GM12878 (cell line): ENCODE measurements around the gene FCRLA. TPM values are rescaled to one million over a fixed set of nuclear protein-coding genes. Genes with fewer than 3 reads are reported as not detected.

Experiments
- ASH2L ChIP-seq: fragments of 300-600, 200-600 bp; sonication (generic); IDR thresholded peaks from 2 replicates; pipeline ENCODE4 v1.6.1; 2017; ENCODE audit warnings: low read depth, mild to moderate bottlenecking, borderline replicate concordance
- CHD1 ChIP-seq: IDR thresholded peaks from 2 replicates; pipeline ENCODE4 v1.6.1; 2012; ENCODE audit warnings: low read depth, low read length, improper control_type of control experiment
- CREM ChIP-seq: IDR thresholded peaks from 2 replicates; pipeline ENCODE4 v1.6.1; 2014; ENCODE audit warnings: antibody characterized with exemption, low read depth
- ELK1 ChIP-seq: IDR thresholded peaks from 2 replicates; pipeline ENCODE4 v1.6.1; 2012; ENCODE audit warnings: low read depth, low read length, improper control_type of control experiment
- EZH2 ChIP-seq: IDR thresholded peaks from 2 replicates; pipeline ENCODE4 v1.6.1; 2012; ENCODE audit warnings: low read depth, mild to moderate bottlenecking, control low read depth, inconsistent platforms, low read length, borderline replicate concordance; ENCODE audit not compliant: control insufficient read depth
- IRF4 ChIP-seq: IDR thresholded peaks from 2 replicates; pipeline ENCODE4 v1.6.1; 2011; ENCODE audit warnings: low read depth, low read length
- KDM1A ChIP-seq: fragments of 200-600 bp; sonication (generic); IDR thresholded peaks from 2 replicates; pipeline ENCODE4 v1.6.1; 2016; ENCODE audit warnings: borderline replicate concordance
- LARP7 ChIP-seq: fragments of 450-650 bp; IDR thresholded peaks from 2 replicates; pipeline ENCODE4 v1.6.1; 2017; ENCODE audit warnings: mild to moderate bottlenecking
- RB1 ChIP-seq: fragments of 450-650 bp; formaldehyde crosslinking; IDR thresholded peaks from 2 replicates; pipeline ENCODE4 v1.6.1; 2017; ENCODE audit warnings: mild to moderate bottlenecking, borderline replicate concordance
- SREBF1 ChIP-seq: IDR thresholded peaks from 2 replicates; pipeline ENCODE4 v1.6.1; 2012; ENCODE audit warnings: mild to moderate bottlenecking, low read length
- SRF ChIP-seq, 2 experiments: IDR thresholded peaks; 2 replicates each; pipeline ENCODE4 v1.6.1; 2011; ENCODE audit warnings: low read depth in 2 of 2, low read length in 2 of 2, mild to moderate bottlenecking in 1 of 2, moderate library complexity in 1 of 2
- YY1 ChIP-seq: IDR thresholded peaks from 2 replicates; pipeline ENCODE4 v1.6.1; 2011; ENCODE audit warnings: low read depth, mild to moderate bottlenecking, low read length
- ZNF217 ChIP-seq: fragments of 450-650 bp; IDR thresholded peaks from 2 replicates; pipeline ENCODE4 v1.6.1; 2017; ENCODE audit warnings: antibody characterized with exemption, mild to moderate bottlenecking
- polyA plus RNA-seq, 11 experiments: library from polyadenylated mRNA; depleted of rRNA in 4 of 11; unstranded in 6 of 11; stranded (reverse) in 5 of 11; fragments of >200 nt; fragmentation: Nextera tagmentation in 4 of 11; fragmentation: Illumina TruSeq in 1 of 11; extraction: Ambion mirVana in 4 of 11; extraction: Trizol in 1 of 11; gene quantifications; 1 replicate in 1 of 11; 2 replicates in 10 of 11; pipeline versions ENCODE4 v1.2.1 to v1.2.3, GENCODE V29; 2011 to 2016; ENCODE audit warnings: inconsistent platforms in 2 of 11, missing spikeins in 2 of 11, low read depth in 1 of 11
- total RNA-seq, 4 experiments: library from RNA; depleted of rRNA in 3 of 4; stranded (reverse); fragments of >200 nt in 3 of 4; fragmentation: Illumina TruSeq in 1 of 4; extraction: Trizol in 1 of 4; gene quantifications; 2 replicates each; pipeline versions ENCODE4 v1.2.1 to v1.2.3, GENCODE V29; 2013 to 2021
- TF ChIP-seq, protein P1 (sequence below): IDR thresholded peaks from 2 replicates; pipeline ENCODE4 v1.6.1; 2011; ENCODE audit warnings: low read depth, low read length, improper control_type of control experiment, borderline replicate concordance
- TF ChIP-seq, protein P2 (sequence below): IDR thresholded peaks from 2 replicates; pipeline ENCODE4 v1.6.1; 2012; ENCODE audit warnings: low read depth, low read length, improper control_type of control experiment
- TF ChIP-seq, protein P3 (sequence below): fragments of 450-650 bp; IDR thresholded peaks from 2 replicates; pipeline ENCODE4 v1.6.1; 2016; ENCODE audit warnings: mild to moderate bottlenecking
- TF ChIP-seq, protein P4 (sequence below): fragments of 150-350 bp; IDR thresholded peaks from 2 replicates; pipeline ENCODE4 v1.6.1; 2016; ENCODE audit warnings: low read depth, low read length
- TF ChIP-seq, protein P5 (sequence below): fragments of 450-650 bp; IDR thresholded peaks from 2 replicates; pipeline ENCODE4 v1.6.1; 2018; ENCODE audit warnings: mild to moderate bottlenecking, low read depth, moderate library complexity; ENCODE audit not compliant: partially characterized antibody

Gene FCRLA
- total and polyA plus RNA-seq, 10 of the 15 experiments (the other 5 are each of a cell fraction or from before 2014, with no cell fraction given): 130 to 714 (median 374) TPM

GRCh38 chr1:161749509-161750407, 42.7 kb downstream of the FCRLA start, which contains the start of gene DUSP12 (continued):
- TF ChIP-seq, protein P1, sequence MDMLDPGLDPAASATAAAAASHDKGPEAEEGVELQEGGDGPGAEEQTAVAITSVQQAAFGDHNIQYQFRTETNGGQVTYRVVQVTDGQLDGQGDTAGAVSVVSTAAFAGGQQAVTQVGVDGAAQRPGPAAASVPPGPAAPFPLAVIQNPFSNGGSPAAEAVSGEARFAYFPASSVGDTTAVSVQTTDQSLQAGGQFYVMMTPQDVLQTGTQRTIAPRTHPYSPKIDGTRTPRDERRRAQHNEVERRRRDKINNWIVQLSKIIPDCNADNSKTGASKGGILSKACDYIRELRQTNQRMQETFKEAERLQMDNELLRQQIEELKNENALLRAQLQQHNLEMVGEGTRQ: no peak
- TF ChIP-seq, protein P2, sequence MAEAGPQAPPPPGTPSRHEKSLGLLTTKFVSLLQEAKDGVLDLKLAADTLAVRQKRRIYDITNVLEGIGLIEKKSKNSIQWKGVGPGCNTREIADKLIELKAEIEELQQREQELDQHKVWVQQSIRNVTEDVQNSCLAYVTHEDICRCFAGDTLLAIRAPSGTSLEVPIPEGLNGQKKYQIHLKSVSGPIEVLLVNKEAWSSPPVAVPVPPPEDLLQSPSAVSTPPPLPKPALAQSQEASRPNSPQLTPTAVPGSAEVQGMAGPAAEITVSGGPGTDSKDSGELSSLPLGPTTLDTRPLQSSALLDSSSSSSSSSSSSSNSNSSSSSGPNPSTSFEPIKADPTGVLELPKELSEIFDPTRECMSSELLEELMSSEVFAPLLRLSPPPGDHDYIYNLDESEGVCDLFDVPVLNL: no peak
- TF ChIP-seq IRF4: 0 out of 2 replicates have a peak, but pooled peaks have one; percentile 11
- peak in 1 of 2 experiments; percentile 61; a peak in 1 of 4 replicates for TF ChIP-seq SRF (IDR thresholded peaks at IDR 0.05; ENCODE audit: low read depth in 2 of 2, low read length in 2 of 2)
- peak; percentile 24; the same call in 1 of the 2 replicates for TF ChIP-seq RB1
- TF ChIP-seq, protein P3, sequence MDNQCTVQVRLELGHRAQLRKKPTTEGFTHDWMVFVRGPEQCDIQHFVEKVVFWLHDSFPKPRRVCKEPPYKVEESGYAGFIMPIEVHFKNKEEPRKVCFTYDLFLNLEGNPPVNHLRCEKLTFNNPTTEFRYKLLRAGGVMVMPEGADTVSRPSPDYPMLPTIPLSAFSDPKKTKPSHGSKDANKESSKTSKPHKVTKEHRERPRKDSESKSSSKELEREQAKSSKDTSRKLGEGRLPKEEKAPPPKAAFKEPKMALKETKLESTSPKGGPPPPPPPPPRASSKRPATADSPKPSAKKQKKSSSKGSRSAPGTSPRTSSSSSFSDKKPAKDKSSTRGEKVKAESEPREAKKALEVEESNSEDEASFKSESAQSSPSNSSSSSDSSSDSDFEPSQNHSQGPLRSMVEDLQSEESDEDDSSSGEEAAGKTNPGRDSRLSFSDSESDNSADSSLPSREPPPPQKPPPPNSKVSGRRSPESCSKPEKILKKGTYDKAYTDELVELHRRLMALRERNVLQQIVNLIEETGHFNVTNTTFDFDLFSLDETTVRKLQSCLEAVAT: no peak
- TF ChIP-seq, protein P4, sequence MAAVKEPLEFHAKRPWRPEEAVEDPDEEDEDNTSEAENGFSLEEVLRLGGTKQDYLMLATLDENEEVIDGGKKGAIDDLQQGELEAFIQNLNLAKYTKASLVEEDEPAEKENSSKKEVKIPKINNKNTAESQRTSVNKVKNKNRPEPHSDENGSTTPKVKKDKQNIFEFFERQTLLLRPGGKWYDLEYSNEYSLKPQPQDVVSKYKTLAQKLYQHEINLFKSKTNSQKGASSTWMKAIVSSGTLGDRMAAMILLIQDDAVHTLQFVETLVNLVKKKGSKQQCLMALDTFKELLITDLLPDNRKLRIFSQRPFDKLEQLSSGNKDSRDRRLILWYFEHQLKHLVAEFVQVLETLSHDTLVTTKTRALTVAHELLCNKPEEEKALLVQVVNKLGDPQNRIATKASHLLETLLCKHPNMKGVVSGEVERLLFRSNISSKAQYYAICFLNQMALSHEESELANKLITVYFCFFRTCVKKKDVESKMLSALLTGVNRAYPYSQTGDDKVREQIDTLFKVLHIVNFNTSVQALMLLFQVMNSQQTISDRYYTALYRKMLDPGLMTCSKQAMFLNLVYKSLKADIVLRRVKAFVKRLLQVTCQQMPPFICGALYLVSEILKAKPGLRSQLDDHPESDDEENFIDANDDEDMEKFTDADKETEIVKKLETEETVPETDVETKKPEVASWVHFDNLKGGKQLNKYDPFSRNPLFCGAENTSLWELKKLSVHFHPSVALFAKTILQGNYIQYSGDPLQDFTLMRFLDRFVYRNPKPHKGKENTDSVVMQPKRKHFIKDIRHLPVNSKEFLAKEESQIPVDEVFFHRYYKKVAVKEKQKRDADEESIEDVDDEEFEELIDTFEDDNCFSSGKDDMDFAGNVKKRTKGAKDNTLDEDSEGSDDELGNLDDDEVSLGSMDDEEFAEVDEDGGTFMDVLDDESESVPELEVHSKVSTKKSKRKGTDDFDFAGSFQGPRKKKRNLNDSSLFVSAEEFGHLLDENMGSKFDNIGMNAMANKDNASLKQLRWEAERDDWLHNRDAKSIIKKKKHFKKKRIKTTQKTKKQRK: no peak
- no peak for TF ChIP-seq ELK1
- no peak for TF ChIP-seq KDM1A
- TF ChIP-seq LARP7: peak; percentile 75
- TF ChIP-seq, protein P5, sequence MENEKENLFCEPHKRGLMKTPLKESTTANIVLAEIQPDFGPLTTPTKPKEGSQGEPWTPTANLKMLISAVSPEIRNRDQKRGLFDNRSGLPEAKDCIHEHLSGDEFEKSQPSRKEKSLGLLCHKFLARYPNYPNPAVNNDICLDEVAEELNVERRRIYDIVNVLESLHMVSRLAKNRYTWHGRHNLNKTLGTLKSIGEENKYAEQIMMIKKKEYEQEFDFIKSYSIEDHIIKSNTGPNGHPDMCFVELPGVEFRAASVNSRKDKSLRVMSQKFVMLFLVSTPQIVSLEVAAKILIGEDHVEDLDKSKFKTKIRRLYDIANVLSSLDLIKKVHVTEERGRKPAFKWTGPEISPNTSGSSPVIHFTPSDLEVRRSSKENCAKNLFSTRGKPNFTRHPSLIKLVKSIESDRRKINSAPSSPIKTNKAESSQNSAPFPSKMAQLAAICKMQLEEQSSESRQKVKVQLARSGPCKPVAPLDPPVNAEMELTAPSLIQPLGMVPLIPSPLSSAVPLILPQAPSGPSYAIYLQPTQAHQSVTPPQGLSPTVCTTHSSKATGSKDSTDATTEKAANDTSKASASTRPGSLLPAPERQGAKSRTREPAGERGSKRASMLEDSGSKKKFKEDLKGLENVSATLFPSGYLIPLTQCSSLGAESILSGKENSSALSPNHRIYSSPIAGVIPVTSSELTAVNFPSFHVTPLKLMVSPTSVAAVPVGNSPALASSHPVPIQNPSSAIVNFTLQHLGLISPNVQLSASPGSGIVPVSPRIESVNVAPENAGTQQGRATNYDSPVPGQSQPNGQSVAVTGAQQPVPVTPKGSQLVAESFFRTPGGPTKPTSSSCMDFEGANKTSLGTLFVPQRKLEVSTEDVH: no peak
- no peak for TF ChIP-seq EZH2
- TF ChIP-seq CHD1: no peak
- TF ChIP-seq CREM: peak; percentile 39; the same call in 1 of the 2 replicates
- no peak for TF ChIP-seq ZNF217
- TF ChIP-seq ASH2L: peak; percentile 95; the same call in 1 of the 2 replicates
- no peak for TF ChIP-seq SREBF1
- peak; percentile 99 for TF ChIP-seq YY1
